Nephron progenitor cell (in vitro differentiated cells): ENCODE data around the gene ERC2.

Experiments used
- DNase-seq: peaks from one replicate; pipeline ENCODE4 v3.0.0; 2021
- H3K27ac Mint-ChIP-seq: 2 replicates; pipeline ENCODE4 v1.8.0; 2021; ENCODE audit warnings: mild to moderate bottlenecking, moderate library complexity, mixed read lengths
- H3K27me3 Mint-ChIP-seq: 2 replicates; pipeline ENCODE4 v1.8.0; 2021; ENCODE audit warnings: mild to moderate bottlenecking, low read depth, mixed read lengths; ENCODE audit not compliant: poor library complexity
- H3K36me3 Mint-ChIP-seq: 2 replicates; pipeline ENCODE4 v1.8.0; 2021; ENCODE audit warnings: low read depth, mixed read lengths
- H3K4me1 Mint-ChIP-seq: 2 replicates; pipeline ENCODE4 v1.8.0; 2021; ENCODE audit warnings: mixed read lengths
- H3K4me3 Mint-ChIP-seq: 2 replicates; pipeline ENCODE4 v1.8.0; 2021; ENCODE audit warnings: mild to moderate bottlenecking, moderate library complexity, mixed read lengths
- H3K9me3 Mint-ChIP-seq: 2 replicates; pipeline ENCODE4 v1.8.0; 2021; ENCODE audit warnings: mild to moderate bottlenecking, moderate library complexity, mixed read lengths
- TF ChIP-seq, protein P1 (sequence below): fragments of 200-600 bp; sonication (generic); IDR thresholded peaks from 2 replicates; pipeline ENCODE4 v1.5.0; 2021; ENCODE audit warnings: antibody characterized with exemption

Gene ERC2

DNA sequence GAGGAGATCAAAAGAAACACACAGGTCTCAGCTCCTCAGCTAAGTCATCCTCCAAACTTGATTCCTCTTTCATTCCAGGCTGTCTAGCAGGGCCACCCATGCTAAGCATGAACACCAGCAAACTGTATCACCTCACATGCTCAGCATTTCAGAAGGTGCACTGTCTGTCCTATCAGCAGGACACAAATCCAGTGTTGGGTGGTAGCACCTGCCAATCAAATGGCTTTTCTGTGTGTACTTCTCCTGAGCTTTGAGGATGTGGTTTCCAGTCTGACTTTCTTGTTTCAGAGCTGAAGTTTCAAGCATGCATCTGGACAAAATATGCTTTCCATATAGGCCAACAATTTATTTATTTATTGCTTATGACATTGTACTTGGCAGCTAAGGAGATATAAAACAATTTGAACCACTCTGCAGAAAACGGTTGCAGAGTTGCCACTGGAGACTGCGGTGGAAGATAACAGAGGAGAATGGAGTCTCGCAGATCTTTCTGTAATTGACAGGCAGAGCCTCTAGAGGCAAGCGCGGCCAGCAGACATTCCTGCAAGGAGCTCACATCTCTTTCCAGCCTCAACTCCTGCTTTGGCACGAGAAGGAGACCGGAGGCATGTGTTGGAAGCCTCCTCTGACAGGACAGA, 814.0 kb downstream of the ERC2 start:
- no peak overlapping the region for H3K4me3 Mint-ChIP-seq
- H3K4me1 Mint-ChIP-seq, result peaks cover 41% of the 10 kb centered on the region
- DNase-seq, result no peak
- no peak overlapping the region for H3K27ac Mint-ChIP-seq
- H3K36me3 Mint-ChIP-seq, result no peaks in the 10 kb centered on the region
- no peaks in the 10 kb centered on the region for H3K27me3 Mint-ChIP-seq
- TF ChIP-seq, protein P1, sequence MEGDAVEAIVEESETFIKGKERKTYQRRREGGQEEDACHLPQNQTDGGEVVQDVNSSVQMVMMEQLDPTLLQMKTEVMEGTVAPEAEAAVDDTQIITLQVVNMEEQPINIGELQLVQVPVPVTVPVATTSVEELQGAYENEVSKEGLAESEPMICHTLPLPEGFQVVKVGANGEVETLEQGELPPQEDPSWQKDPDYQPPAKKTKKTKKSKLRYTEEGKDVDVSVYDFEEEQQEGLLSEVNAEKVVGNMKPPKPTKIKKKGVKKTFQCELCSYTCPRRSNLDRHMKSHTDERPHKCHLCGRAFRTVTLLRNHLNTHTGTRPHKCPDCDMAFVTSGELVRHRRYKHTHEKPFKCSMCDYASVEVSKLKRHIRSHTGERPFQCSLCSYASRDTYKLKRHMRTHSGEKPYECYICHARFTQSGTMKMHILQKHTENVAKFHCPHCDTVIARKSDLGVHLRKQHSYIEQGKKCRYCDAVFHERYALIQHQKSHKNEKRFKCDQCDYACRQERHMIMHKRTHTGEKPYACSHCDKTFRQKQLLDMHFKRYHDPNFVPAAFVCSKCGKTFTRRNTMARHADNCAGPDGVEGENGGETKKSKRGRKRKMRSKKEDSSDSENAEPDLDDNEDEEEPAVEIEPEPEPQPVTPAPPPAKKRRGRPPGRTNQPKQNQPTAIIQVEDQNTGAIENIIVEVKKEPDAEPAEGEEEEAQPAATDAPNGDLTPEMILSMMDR, result no peak
- no peaks in the 10 kb centered on the region for H3K9me3 Mint-ChIP-seq

DNA sequence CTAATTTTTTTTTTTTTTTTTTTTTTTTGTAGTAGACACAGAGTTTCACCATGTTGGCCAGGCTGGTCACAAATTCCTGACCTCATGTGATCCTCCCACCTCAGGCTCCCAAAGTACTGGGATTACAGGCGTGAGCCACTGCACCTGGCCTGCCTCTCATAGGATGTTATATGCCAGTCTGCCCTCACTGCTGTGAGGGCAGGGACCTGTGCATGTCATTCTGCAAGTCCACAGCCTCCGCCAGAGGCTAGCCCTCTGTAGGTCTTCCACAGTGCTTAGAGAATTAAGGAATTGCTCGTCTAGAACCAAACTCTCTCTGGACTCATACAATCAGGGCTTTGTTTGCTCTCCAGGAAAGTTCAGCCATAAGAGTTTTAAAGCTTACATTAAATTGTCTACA, 817.3 kb downstream of the ERC2 start:
- no peaks in the 10 kb centered on the region for H3K36me3 Mint-ChIP-seq
- TF ChIP-seq, protein P1, result no peak
- H3K4me1 Mint-ChIP-seq, result peaks cover 48% of the 10 kb centered on the region
- DNase-seq, result no peak
- peaks cover 3% of the 10 kb centered on the region for H3K27me3 Mint-ChIP-seq
- no peak overlapping the region for H3K27ac Mint-ChIP-seq
- no peak overlapping the region for H3K4me3 Mint-ChIP-seq
- no peaks in the 10 kb centered on the region for H3K9me3 Mint-ChIP-seq

DNA sequence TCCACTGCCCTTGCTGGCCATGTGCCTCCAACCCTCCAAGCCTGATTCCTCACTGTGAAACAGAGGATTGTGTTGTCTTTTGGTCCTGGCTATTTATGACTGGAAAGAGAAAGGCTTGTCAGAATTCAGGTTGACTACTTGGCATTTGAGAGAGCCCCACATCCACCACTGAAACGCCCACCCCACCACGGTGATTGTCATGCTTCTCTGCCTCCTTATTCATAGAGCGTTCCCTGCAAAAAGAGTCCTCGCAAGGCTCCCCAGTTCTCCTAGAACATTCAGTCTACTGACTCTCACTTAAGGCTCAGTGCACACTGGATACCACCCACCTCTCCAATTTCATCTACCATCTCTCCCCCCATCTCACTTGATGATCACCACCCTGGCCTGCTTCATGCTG, 818.3 kb downstream of the ERC2 start:
- Mint-ChIP-seq H3K4me3 (no peak overlapping the region), H3K4me1 (peaks cover 45% of the 10 kb centered on the region), H3K9me3 (no peaks in the 10 kb centered on the region), H3K27ac (peak overlapping the region; percentile 12), H3K36me3 (no peaks in the 10 kb centered on the region), H3K27me3 (peaks cover 3% of the 10 kb centered on the region)
- no peak for DNase-seq
- TF ChIP-seq, protein P1, result no peak

DNA sequence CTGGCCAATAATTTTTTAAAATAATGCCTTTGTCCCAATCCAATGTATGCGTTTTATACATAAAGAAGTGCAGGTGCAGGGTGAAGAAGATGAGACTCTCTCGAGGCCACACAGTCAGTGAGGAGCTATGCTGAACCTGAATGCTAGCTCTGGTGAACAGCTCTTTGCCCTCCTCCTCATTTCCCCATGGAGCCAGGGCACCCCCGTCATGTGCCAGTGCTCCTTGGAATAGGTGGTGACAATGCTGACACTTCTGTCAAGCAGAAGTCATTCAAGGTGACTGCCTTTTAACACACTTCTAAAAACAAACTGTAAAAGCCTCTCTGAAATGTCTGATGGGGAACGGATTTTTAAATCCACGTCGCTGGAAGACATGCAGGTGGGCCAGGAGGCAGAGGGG, 818.7 kb downstream of the ERC2 start:
- no peak for DNase-seq
- peaks cover 41% of the 10 kb centered on the region for H3K4me1 Mint-ChIP-seq
- TF ChIP-seq, protein P1, result no peak
- peaks cover 3% of the 10 kb centered on the region for H3K27me3 Mint-ChIP-seq
- H3K4me3 Mint-ChIP-seq, result no peak overlapping the region
- no peaks in the 10 kb centered on the region for H3K9me3 Mint-ChIP-seq
- no peak overlapping the region for H3K27ac Mint-ChIP-seq
- H3K36me3 Mint-ChIP-seq, result no peaks in the 10 kb centered on the region

DNA sequence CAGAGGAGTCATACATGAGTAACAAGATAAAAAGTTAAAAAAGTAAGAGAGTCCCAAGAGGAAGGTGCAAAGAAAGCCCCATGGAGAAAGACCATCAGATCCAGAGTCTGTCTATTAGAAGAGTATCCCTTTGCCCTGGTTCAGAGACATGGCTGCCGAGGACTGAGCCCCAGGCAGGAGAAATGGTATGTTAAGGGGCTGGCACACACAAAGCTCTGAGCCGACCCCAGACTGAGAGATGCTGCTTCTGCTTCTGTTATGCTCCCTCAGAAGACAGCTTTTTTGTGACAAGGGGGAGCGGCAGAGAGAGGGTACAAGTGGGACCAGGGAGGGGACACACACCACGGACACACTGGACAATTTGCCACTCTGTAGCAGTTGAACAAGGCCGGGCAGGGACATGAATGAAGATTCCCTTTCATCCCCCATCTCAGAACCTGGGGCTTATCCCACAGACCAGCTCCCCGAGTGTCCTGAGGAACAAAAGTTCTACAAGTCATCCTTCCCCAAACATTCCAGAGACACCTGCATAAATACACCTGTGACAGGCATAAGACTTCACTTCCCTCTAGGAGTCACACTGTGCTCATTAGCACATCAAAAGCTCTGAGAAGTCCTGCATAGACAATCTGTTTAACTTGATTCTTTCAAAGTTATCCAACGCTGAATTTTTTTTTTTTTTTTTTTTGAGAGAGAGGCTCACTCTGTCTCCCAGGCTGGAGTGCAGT, 819.5 kb downstream of the ERC2 start:
- Mint-ChIP-seq H3K27me3 (peaks cover 3% of the 10 kb centered on the region), H3K27ac (no peak overlapping the region), H3K4me3 (no peak overlapping the region), H3K36me3 (no peaks in the 10 kb centered on the region), H3K4me1 (peaks cover 33% of the 10 kb centered on the region), H3K9me3 (no peaks in the 10 kb centered on the region)
- TF ChIP-seq, protein P1, result no peak
- no peak for DNase-seq

DNA sequence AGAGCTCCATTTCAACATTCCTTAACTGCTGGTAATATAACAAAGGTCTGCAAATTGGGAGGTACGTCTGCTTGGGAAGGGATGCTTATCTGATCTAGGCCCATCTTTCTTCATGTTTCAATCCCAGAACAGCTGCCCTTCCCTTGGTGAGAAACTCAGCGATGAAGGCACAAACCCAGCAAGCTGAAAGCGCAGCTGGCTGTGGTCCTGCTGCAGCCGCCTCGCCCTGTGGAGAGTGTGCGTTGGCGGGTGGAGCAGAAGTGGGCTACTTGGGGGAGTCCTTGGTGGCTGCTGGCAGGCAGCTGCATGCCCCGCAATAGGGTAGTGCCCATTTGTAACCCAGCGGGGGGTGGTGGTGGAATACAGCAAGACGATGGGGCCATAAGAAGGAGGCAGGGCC, 820.6 kb downstream of the ERC2 start:
- Mint-ChIP-seq H3K4me3 (no peak overlapping the region), H3K4me1 (peaks cover 31% of the 10 kb centered on the region), H3K36me3 (no peaks in the 10 kb centered on the region), H3K9me3 (no peaks in the 10 kb centered on the region), H3K27me3 (peaks cover 3% of the 10 kb centered on the region), H3K27ac (no peak overlapping the region)
- no peak for DNase-seq
- TF ChIP-seq, protein P1, result no peak
